ENCODE results near the gene NHLRC1. TPM values are rescaled to one million over a fixed set of nuclear protein-coding genes. Genes with fewer than 3 reads are reported as not detected.

Gene NHLRC1
- 1 to 10 TPM; 2.4 to 3.5 TPM for total RNA-seq
- 1 to 10 TPM; 2.7 to 3.5 TPM for polyA plus RNA-seq (ENCODE audit: insufficient read length in 2 of 2)
- long read RNA-seq, donor 1, partial matches to known transcripts: 0 of 4 reads
- long read RNA-seq, donor 1, other reads (novel, unspliced or antisense): 0 of 4 reads
- long read RNA-seq, donor 2, partial matches to known transcripts: 0 of 1 reads
- long read RNA-seq, donor 2, other reads (novel, unspliced or antisense): 0 of 1 reads
- long read RNA-seq, donor 3, transcript NHLRC1-201 (1 exons, 2,248 nt): major isoform, 5 of 5 reads
- long read RNA-seq, donor 3, partial matches to known transcripts: 0 of 5 reads
- long read RNA-seq, donor 3, other reads (novel, unspliced or antisense): 0 of 5 reads
- long read RNA-seq, donor 4, partial matches to known transcripts: 0 of 1 reads
- long read RNA-seq, donor 4, other reads (novel, unspliced or antisense): 0 of 1 reads

- H3K36me3 ChIP-seq (ENCODE audit: control insufficient read depth, insufficient read depth, low read length): no peaks in the 10 kb centered on the region
- peaks cover 15% of the 10 kb centered on the region for H3K4me1 ChIP-seq (ENCODE audit: control insufficient read depth, insufficient read depth, low read length)
- H3K27me3 ChIP-seq (ENCODE audit: control insufficient read depth, insufficient read depth, low read length): no peaks in the 10 kb centered on the region
- H3K27ac ChIP-seq (ENCODE audit: low read depth, low read length): no peak within 1 kb of the TSS
- DNase-seq (ENCODE audit: low read depth in 4 of 6, low spot score in 6 of 6): peak; percentile 70 to 96 (median 77)
- 3% methylated on average over 73 of the region's 82 CpGs for WGBS (ENCODE audit: insufficient coverage)
- H3K4me3 ChIP-seq (ENCODE audit: low read depth, low read length): peak within 1 kb of the TSS; percentile 37
- peaks cover 6% of the 10 kb centered on the region for H3K9me3 ChIP-seq (ENCODE audit: control insufficient read depth, insufficient read depth, low read length)
Observed at GRCh38 chr6:18122128-18123093, at the start of gene NHLRC1. Gene NHLRC1 (minus strand): TSS chr6:18122677. CDS start chr6:18122606, 71 bp downstream.

- no CpG with 5 or more reads among the region's 7 CpGs for WGBS (ENCODE audit: insufficient coverage)
- no peaks in the 10 kb centered on the region for H3K27me3 ChIP-seq (ENCODE audit: control insufficient read depth, insufficient read depth, low read length)
- H3K27ac ChIP-seq (ENCODE audit: low read depth, low read length): no peak overlapping the region
- peaks cover 26% of the 10 kb centered on the region for H3K36me3 ChIP-seq (ENCODE audit: control insufficient read depth, insufficient read depth, low read length)
- no peaks in the 10 kb centered on the region for H3K9me3 ChIP-seq (ENCODE audit: control insufficient read depth, insufficient read depth, low read length)
- DNase-seq (ENCODE audit: low read depth in 4 of 6, low spot score in 6 of 6): no peak
- H3K4me1 ChIP-seq (ENCODE audit: control insufficient read depth, insufficient read depth, low read length): no peaks in the 10 kb centered on the region
- no peak overlapping the region for H3K4me3 ChIP-seq (ENCODE audit: low read depth, low read length)
Observed at GRCh38 chr6:18171871-18172270, 49.4 kb upstream of the NHLRC1 start.

GRCh38 chr6:18168264-18168663 lies 45.8 kb upstream of the NHLRC1 start:
- no CpG with 5 or more reads among the region's 3 CpGs for WGBS (ENCODE audit: insufficient coverage)
- Histone ChIP-seq H3K4me1 (ENCODE audit: control insufficient read depth, insufficient read depth, low read length) (no peaks in the 10 kb centered on the region), H3K36me3 (ENCODE audit: control insufficient read depth, insufficient read depth, low read length) (peaks cover 36% of the 10 kb centered on the region), H3K4me3 (ENCODE audit: low read depth, low read length) (no peak overlapping the region), H3K27me3 (ENCODE audit: control insufficient read depth, insufficient read depth, low read length) (no peaks in the 10 kb centered on the region), H3K27ac (ENCODE audit: low read depth, low read length) (no peak overlapping the region), H3K9me3 (ENCODE audit: control insufficient read depth, insufficient read depth, low read length) (no peaks in the 10 kb centered on the region)
- no peak for DNase-seq (ENCODE audit: low read depth in 4 of 6, low spot score in 6 of 6)

- Histone ChIP-seq H3K27ac (ENCODE audit: low read depth, low read length) (no peak overlapping the region), H3K9me3 (ENCODE audit: control insufficient read depth, insufficient read depth, low read length) (no peaks in the 10 kb centered on the region), H3K36me3 (ENCODE audit: control insufficient read depth, insufficient read depth, low read length) (peaks cover 49% of the 10 kb centered on the region), H3K27me3 (ENCODE audit: control insufficient read depth, insufficient read depth, low read length) (no peaks in the 10 kb centered on the region), H3K4me1 (ENCODE audit: control insufficient read depth, insufficient read depth, low read length) (no peaks in the 10 kb centered on the region), H3K4me3 (ENCODE audit: low read depth, low read length) (no peak overlapping the region)
- DNase-seq (ENCODE audit: low read depth in 4 of 6, low spot score in 6 of 6): no peak
- no CpG with 5 or more reads among the region's 2 CpGs for WGBS (ENCODE audit: insufficient coverage)
Observed at GRCh38 chr6:18166312-18167036, 44.0 kb upstream of the NHLRC1 start.

GRCh38 chr6:18165751-18166150 lies 43.3 kb upstream of the NHLRC1 start:
- 94% methylated on average over 3 of the region's 4 CpGs for WGBS (ENCODE audit: insufficient coverage)
- H3K27me3 ChIP-seq (ENCODE audit: control insufficient read depth, insufficient read depth, low read length): no peaks in the 10 kb centered on the region
- DNase-seq (ENCODE audit: low read depth in 4 of 6, low spot score in 6 of 6): no peak
- H3K9me3 ChIP-seq (ENCODE audit: control insufficient read depth, insufficient read depth, low read length): no peaks in the 10 kb centered on the region
- peaks cover 48% of the 10 kb centered on the region for H3K36me3 ChIP-seq (ENCODE audit: control insufficient read depth, insufficient read depth, low read length)
- H3K4me1 ChIP-seq (ENCODE audit: control insufficient read depth, insufficient read depth, low read length): no peaks in the 10 kb centered on the region
- H3K4me3 ChIP-seq (ENCODE audit: low read depth, low read length): no peak overlapping the region
- no peak overlapping the region for H3K27ac ChIP-seq (ENCODE audit: low read depth, low read length)

GRCh38 chr6:18162401-18162800 lies 39.9 kb upstream of the NHLRC1 start:
- H3K36me3 ChIP-seq (ENCODE audit: control insufficient read depth, insufficient read depth, low read length): peaks cover 40% of the 10 kb centered on the region
- DNase-seq (ENCODE audit: low read depth in 4 of 6, low spot score in 6 of 6): no peak
- H3K4me3 ChIP-seq (ENCODE audit: low read depth, low read length): no peak overlapping the region
- no peaks in the 10 kb centered on the region for H3K9me3 ChIP-seq (ENCODE audit: control insufficient read depth, insufficient read depth, low read length)
- no peaks in the 10 kb centered on the region for H3K27me3 ChIP-seq (ENCODE audit: control insufficient read depth, insufficient read depth, low read length)
- WGBS (ENCODE audit: insufficient coverage): 87% methylated on average over 2 of the region's 2 CpGs
- H3K27ac ChIP-seq (ENCODE audit: low read depth, low read length): no peak overlapping the region
- no peaks in the 10 kb centered on the region for H3K4me1 ChIP-seq (ENCODE audit: control insufficient read depth, insufficient read depth, low read length)

GRCh38 chr6:18161431-18161830 lies 39.0 kb upstream of the NHLRC1 start:
- no peaks in the 10 kb centered on the region for H3K4me1 ChIP-seq (ENCODE audit: control insufficient read depth, insufficient read depth, low read length)
- H3K27me3 ChIP-seq (ENCODE audit: control insufficient read depth, insufficient read depth, low read length): no peaks in the 10 kb centered on the region
- no CpG with 5 or more reads among the region's 2 CpGs for WGBS (ENCODE audit: insufficient coverage)
- no peak overlapping the region for H3K4me3 ChIP-seq (ENCODE audit: low read depth, low read length)
- no peaks in the 10 kb centered on the region for H3K9me3 ChIP-seq (ENCODE audit: control insufficient read depth, insufficient read depth, low read length)
- no peak for DNase-seq (ENCODE audit: low read depth in 4 of 6, low spot score in 6 of 6)
- H3K27ac ChIP-seq (ENCODE audit: low read depth, low read length): no peak overlapping the region
- H3K36me3 ChIP-seq (ENCODE audit: control insufficient read depth, insufficient read depth, low read length): peaks cover 35% of the 10 kb centered on the region

GRCh38 chr6:18160911-18161310 lies 38.4 kb upstream of the NHLRC1 start:
- no CpG with 5 or more reads among the region's 1 CpG for WGBS (ENCODE audit: insufficient coverage)
- Histone ChIP-seq H3K36me3 (ENCODE audit: control insufficient read depth, insufficient read depth, low read length) (peaks cover 35% of the 10 kb centered on the region), H3K4me3 (ENCODE audit: low read depth, low read length) (no peak overlapping the region), H3K27me3 (ENCODE audit: control insufficient read depth, insufficient read depth, low read length) (no peaks in the 10 kb centered on the region), H3K4me1 (ENCODE audit: control insufficient read depth, insufficient read depth, low read length) (peaks cover 4% of the 10 kb centered on the region), H3K27ac (ENCODE audit: low read depth, low read length) (no peak overlapping the region), H3K9me3 (ENCODE audit: control insufficient read depth, insufficient read depth, low read length) (no peaks in the 10 kb centered on the region)
- no peak for DNase-seq (ENCODE audit: low read depth in 4 of 6, low spot score in 6 of 6)

- WGBS (ENCODE audit: insufficient coverage): under 1% methylated on average over 26 of the region's 26 CpGs
- Histone ChIP-seq H3K27ac (ENCODE audit: low read depth, low read length) (peak overlapping the region; percentile 72), H3K4me1 (ENCODE audit: control insufficient read depth, insufficient read depth, low read length) (peaks cover 8% of the 10 kb centered on the region), H3K27me3 (ENCODE audit: control insufficient read depth, insufficient read depth, low read length) (no peaks in the 10 kb centered on the region), H3K9me3 (ENCODE audit: control insufficient read depth, insufficient read depth, low read length) (no peaks in the 10 kb centered on the region), H3K36me3 (ENCODE audit: control insufficient read depth, insufficient read depth, low read length) (peaks cover 4% of the 10 kb centered on the region), H3K4me3 (ENCODE audit: low read depth, low read length) (peak overlapping the region; percentile 96)
- DNase-seq (ENCODE audit: low read depth in 4 of 6, low spot score in 6 of 6): peak in 2 of 6 donors; percentile 51 to 59
Observed at GRCh38 chr6:18155864-18156421, 33.5 kb upstream of the NHLRC1 start.
